ENCODE measurements around the gene ABCA7.

GRCh38 chr19:1017906-1018305 lies 22.0 kb upstream of the ABCA7 start:
- no peak for TF ChIP-seq CTCF (IDR thresholded peaks at IDR 0.05)
- TF ChIP-seq POLR2A (IDR thresholded peaks at IDR 0.05) = no peak
- no peak for TF ChIP-seq EP300 (IDR thresholded peaks at IDR 0.05)
